Pancreas (tissue), 10 donors: ENCODE data around the gene METTL22. TPM values are rescaled to one million over a fixed set of nuclear protein-coding genes. Genes with fewer than 3 reads are reported as not detected.

Experiments used
- ATAC-seq, 4 donors: fragments of 200-7000 bp; cut with Tn5 transposase; one replicate each; pipeline versions ENCODE4 v1.8.0 to v1.9.1; 2020; ENCODE audit warnings: mild to moderate bottlenecking in 4 of 4, moderate library complexity in 4 of 4
- DNase-seq, 6 donors: peaks; one replicate each; pipeline ENCODE4 v3.0.0-alpha.2; 2020
- FAIRE-seq: peaks from 2 replicates; lab custom pipeline; 2012; peaks lifted over from hg19 to GRCh38; lab: Jason Lieb, UNC
- H3K27ac ChIP-seq, 4 donors: fragments of 200-600 bp; sonication (generic); 1 replicate in 3 of 4; 2 replicates in 1 of 4; pipeline versions ENCODE4 v1.5.0 to v1.8.0; 2020
- H3K27me3 ChIP-seq, 4 donors: fragments of 200-600 bp; one replicate each; pipeline ENCODE4 v1.8.0; 2021
- H3K36me3 ChIP-seq, 3 donors: fragments of 200-600 bp; sonication (generic) in 1 of 3; one replicate each; pipeline versions ENCODE4 v1.5.0 to v1.8.0; 2020 to 2021
- H3K4me1 ChIP-seq, 3 donors: fragments of 200-600 bp; one replicate each; pipeline ENCODE4 v1.8.0; 2021
- H3K4me3 ChIP-seq, 4 donors: fragments of 200-600 bp; sonication (generic) in 2 of 4; one replicate each; pipeline versions ENCODE4 v1.5.0 to v1.8.0; 2020 to 2021
- H3K9me3 ChIP-seq, 4 donors: fragments of 200-600 bp; one replicate each; pipeline ENCODE4 v1.8.0; 2021
- CTCF ChIP-seq, 4 donors: fragments of 200-600 bp; sonication (generic) in 3 of 4; IDR thresholded peaks; one replicate each; pipeline versions ENCODE4 v1.5.0 to v1.8.0; 2021; ENCODE audit warnings: antibody characterized with exemption in 4 of 4
- WGBS, 2 donors: extraction: QIAGEN DNeasy Blood & Tissue Kit; methylation state at CpG; one replicate each; pipeline ENCODE4 v1.1.7; 2013; 5-methylcytosine and 5-hydroxymethylcytosine counted together
- intact Hi-C, 3 donors: fragments of 100-400 bp; cut with DNase I; formaldehyde crosslinking; loops; one replicate each; pipeline versions ENCODE4 v1.11.1 to v1.14.2; 2022
- polyA plus RNA-seq, 2 donors: library from polyadenylated mRNA; stranded (reverse); fragments of 200-250 nt; gene quantifications; one replicate each; pipeline ENCODE4 v1.2.3, GENCODE V29; 2013
- total RNA-seq, 6 donors: library from RNA; stranded (reverse); fragmentation: NEBNext Ultra II Directional in 4 of 6; extraction: Animal tissue kit (Norgen Biotek cat#: 25700) in 4 of 6; gene quantifications; one replicate each; pipeline versions ENCODE4 v1.2.1 to v1.2.4, GENCODE V29; 2021 to 2023
- donor health status: healthy with polysubstance abuse.
- donor health status: DM: no; HTN: no; CAD: no; lungs with moderate emphysema.
- donor health status: DM: no; HTN: no; CAD: no.
- donor health status: control.
- donor health status: control.
- donor health status: Bipolar disorder and iron deficiency.
- donor health status: DM: yes; HTN: yes; CAD: no.
- donor health status: DM: no; HTN: no; CAD: no.
- donor health status: DM: no; HTN: no; CAD: no.
- donor health status: DM: yes; HTN: yes; CAD: no.

METTL22 gene
- total and polyA plus RNA-seq, 8 donors: 9.7 to 38.9 (median 16.2) TPM

GRCh38 chr16:8697965-8698364 is 76.5 kb downstream of the METTL22 start:
- no peak for ATAC-seq
- WGBS, 2 donors: 29 to 35% methylated on average over 3 of the region's 3 CpGs
- intact Hi-C loops: no loop called here

More at GRCh38 chr16:8697965-8698364, 76.5 kb downstream of the METTL22 start:
- H3K36me3 ChIP-seq: no peaks in the 10 kb centered on the region
- DNase-seq: no peak
- no peaks in the 10 kb centered on the region for H3K9me3 ChIP-seq
- no peak overlapping the region for H3K27ac ChIP-seq
- H3K27me3 ChIP-seq: no peaks in the 10 kb centered on the region
- H3K4me3 ChIP-seq: no peak overlapping the region
- no peak for TF ChIP-seq CTCF (IDR thresholded peaks at IDR 0.05)
- FAIRE-seq: no peak
- no peaks in the 10 kb centered on the region for H3K4me1 ChIP-seq

Other genes with a start within 250 kb of the METTL22 start
- gene TMEM114, start 31.2 kb upstream of the METTL22 start, total RNA-seq: not detected
- not detected for gene TMEM114, start 31.2 kb upstream of the METTL22 start, polyA plus RNA-seq
- 10 to 100 TPM; 21.5 to 50.2 (median 29.1) TPM for gene ABAT, start 52.9 kb downstream of the METTL22 start, total RNA-seq
- gene ABAT, start 52.9 kb downstream of the METTL22 start, polyA plus RNA-seq: 10 to 100 TPM; 26.0 to 30.4 TPM
- gene TMEM186, start 175.9 kb downstream of the METTL22 start, total RNA-seq: 1 to 10 TPM; 2.7 to 6.1 (median 4.4) TPM
- gene TMEM186, start 175.9 kb downstream of the METTL22 start, polyA plus RNA-seq: 1 to 10 TPM; 3.8 to 9.3 TPM
- gene PMM2, start 176.1 kb downstream of the METTL22 start, total RNA-seq: 10 to 100 TPM; 19.2 to 40.3 (median 29.4) TPM
- 10 to 100 TPM; 19.6 to 23.9 TPM for gene PMM2, start 176.1 kb downstream of the METTL22 start, polyA plus RNA-seq
- 10 to 100 TPM; 19.8 to 61.2 (median 22.9) TPM for gene CARHSP1, start 247.3 kb downstream of the METTL22 start, total RNA-seq
- 10 to 100 TPM; 69.0 to 78.7 TPM for gene CARHSP1, start 247.3 kb downstream of the METTL22 start, polyA plus RNA-seq